Glutamatergic neuron (in vitro differentiated cells): ENCODE measurements around the gene P3H3. TPM values are rescaled to one million over a fixed set of nuclear protein-coding genes. Genes with fewer than 3 reads are reported as not detected.
"Not testable (repeated sequence)": the region's sequence is repeated elsewhere in the genome, so short reads cannot be mapped to it uniquely, and the experiment has no call there.

ENCODE experiments used
- DNase-seq: peaks from one replicate; pipeline ENCODE4 v3.0.0; 2022
- H3K27ac Mint-ChIP-seq: one replicate; pipeline ENCODE4 v1.8.0; 2020; ENCODE audit warnings: mild to moderate bottlenecking, mixed read lengths, inconsistent platforms; ENCODE audit not compliant: unreplicated experiment
- H3K27me3 Mint-ChIP-seq: one replicate; pipeline ENCODE4 v1.8.0; 2020; ENCODE audit warnings: mild to moderate bottlenecking, moderate library complexity, mixed read lengths, inconsistent platforms; ENCODE audit not compliant: unreplicated experiment
- H3K36me3 Mint-ChIP-seq: one replicate; pipeline ENCODE4 v1.8.0; 2020; ENCODE audit warnings: mild to moderate bottlenecking, mixed read lengths, inconsistent platforms; ENCODE audit not compliant: unreplicated experiment
- H3K4me1 Mint-ChIP-seq: one replicate; pipeline ENCODE4 v1.8.0; 2020; ENCODE audit warnings: mild to moderate bottlenecking, low read depth, mixed read lengths, inconsistent platforms; ENCODE audit not compliant: unreplicated experiment
- H3K4me3 Mint-ChIP-seq: one replicate; pipeline ENCODE4 v1.8.0; 2020; ENCODE audit warnings: mild to moderate bottlenecking, mixed read lengths, inconsistent platforms; ENCODE audit not compliant: unreplicated experiment
- H3K9me3 Mint-ChIP-seq: one replicate; pipeline ENCODE4 v1.8.0; 2020; ENCODE audit warnings: mild to moderate bottlenecking, moderate library complexity, mixed read lengths, inconsistent platforms; ENCODE audit not compliant: unreplicated experiment
- total RNA-seq: library from RNA; stranded (reverse); fragmentation: NEBNext Ultra II Directional; extraction: Animal tissue kit (Norgen Biotek cat#: 25700); gene quantifications from one replicate; pipeline ENCODE4 v1.2.1, GENCODE V29; 2021; ENCODE audit not compliant: unreplicated experiment
- TF ChIP-seq, protein P1 (sequence below): fragments of 200-600 bp; sonication (generic); IDR thresholded peaks from one replicate; pipeline ENCODE4 v1.5.0; 2021; ENCODE audit not compliant: partially characterized antibody, unreplicated experiment

P3H3 gene
- total RNA-seq, 1 donor from 2014 or later = 58.4 TPM

DNA sequence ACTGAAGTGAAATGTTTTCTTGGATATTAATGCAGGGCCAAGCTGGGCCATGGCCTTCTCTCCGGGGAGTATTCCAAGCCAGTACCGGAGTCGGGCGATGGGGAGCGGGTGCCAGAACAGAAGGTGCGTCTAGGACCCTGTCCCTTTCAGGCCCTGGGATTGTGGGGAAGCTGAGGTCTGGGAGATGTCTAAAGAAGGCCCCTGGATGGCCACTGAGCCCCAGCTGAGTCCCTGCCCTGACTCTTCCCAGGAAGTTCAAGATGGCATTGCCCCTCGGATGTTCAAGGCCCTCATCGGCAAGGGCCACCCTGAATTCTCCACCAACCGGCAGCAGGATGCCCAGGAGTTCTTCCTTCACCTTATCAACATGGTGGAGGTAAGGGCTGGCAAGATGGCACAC lies 31.9 kb downstream of the P3H3 start:
- DNase-seq = no peak
- TF ChIP-seq, protein P1, sequence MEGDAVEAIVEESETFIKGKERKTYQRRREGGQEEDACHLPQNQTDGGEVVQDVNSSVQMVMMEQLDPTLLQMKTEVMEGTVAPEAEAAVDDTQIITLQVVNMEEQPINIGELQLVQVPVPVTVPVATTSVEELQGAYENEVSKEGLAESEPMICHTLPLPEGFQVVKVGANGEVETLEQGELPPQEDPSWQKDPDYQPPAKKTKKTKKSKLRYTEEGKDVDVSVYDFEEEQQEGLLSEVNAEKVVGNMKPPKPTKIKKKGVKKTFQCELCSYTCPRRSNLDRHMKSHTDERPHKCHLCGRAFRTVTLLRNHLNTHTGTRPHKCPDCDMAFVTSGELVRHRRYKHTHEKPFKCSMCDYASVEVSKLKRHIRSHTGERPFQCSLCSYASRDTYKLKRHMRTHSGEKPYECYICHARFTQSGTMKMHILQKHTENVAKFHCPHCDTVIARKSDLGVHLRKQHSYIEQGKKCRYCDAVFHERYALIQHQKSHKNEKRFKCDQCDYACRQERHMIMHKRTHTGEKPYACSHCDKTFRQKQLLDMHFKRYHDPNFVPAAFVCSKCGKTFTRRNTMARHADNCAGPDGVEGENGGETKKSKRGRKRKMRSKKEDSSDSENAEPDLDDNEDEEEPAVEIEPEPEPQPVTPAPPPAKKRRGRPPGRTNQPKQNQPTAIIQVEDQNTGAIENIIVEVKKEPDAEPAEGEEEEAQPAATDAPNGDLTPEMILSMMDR = no peak
- Mint-ChIP-seq H3K27ac (no peak overlapping the region), H3K4me1 (no peaks in the 10 kb centered on the region), H3K4me3 (no peak overlapping the region), H3K27me3 (peaks cover 5% of the 10 kb centered on the region), H3K9me3 (peaks cover 8% of the 10 kb centered on the region), H3K36me3 (peaks cover 4% of the 10 kb centered on the region)

DNA sequence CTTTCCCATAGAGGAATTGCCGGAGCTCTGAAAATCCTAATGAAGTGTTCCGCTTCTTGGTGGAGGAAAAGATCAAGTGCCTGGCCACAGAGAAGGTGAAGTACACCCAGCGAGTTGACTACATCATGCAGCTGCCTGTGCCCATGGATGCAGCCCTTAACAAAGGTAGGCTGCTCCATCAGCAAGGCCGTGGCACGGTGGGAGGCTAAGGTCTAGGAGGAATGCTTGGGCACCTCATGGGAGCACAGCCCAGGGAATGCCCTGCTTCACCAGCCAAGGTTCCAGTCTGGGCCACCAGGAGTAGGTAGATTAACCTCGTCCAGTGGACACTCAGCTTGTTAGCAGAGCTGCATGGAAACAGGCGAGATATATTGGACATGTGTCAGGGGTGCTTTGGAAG lies 32.7 kb downstream of the P3H3 start:
- TF ChIP-seq, protein P1 = no peak
- Mint-ChIP-seq H3K27ac (no peak overlapping the region), H3K4me3 (peak overlapping the region; percentile 26), H3K27me3 (peaks cover 5% of the 10 kb centered on the region), H3K4me1 (no peaks in the 10 kb centered on the region), H3K9me3 (peaks cover 11% of the 10 kb centered on the region), H3K36me3 (peaks cover 4% of the 10 kb centered on the region)
- DNase-seq = no peak

DNA sequence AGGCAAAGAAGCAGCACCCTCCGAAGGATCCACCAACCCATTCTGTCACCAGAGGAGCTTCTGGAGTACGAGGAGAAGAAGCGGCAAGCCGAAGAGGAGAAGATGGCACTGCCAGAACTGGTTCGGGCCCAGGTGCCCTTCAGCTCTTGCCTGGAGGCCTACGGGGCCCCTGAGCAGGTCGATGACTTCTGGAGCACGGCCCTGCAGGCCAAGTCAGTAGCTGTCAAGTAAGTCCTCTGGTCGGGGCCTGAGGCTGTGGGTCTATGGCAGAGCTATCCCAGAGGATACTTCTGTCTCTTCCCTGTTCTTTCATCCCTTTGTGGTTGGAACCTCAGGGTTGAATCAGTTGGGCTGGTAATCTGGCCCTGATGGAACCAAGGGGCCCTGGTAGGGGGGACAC lies 33.2 kb downstream of the P3H3 start:
- H3K4me1 Mint-ChIP-seq = peaks cover 2% of the 10 kb centered on the region
- peaks cover 5% of the 10 kb centered on the region for H3K27me3 Mint-ChIP-seq
- no peak overlapping the region for H3K27ac Mint-ChIP-seq
- H3K9me3 Mint-ChIP-seq = peaks cover 11% of the 10 kb centered on the region
- peaks cover 4% of the 10 kb centered on the region for H3K36me3 Mint-ChIP-seq
- TF ChIP-seq, protein P1 = no peak
- peak overlapping the region; percentile 26 for H3K4me3 Mint-ChIP-seq
- no peak for DNase-seq

DNA sequence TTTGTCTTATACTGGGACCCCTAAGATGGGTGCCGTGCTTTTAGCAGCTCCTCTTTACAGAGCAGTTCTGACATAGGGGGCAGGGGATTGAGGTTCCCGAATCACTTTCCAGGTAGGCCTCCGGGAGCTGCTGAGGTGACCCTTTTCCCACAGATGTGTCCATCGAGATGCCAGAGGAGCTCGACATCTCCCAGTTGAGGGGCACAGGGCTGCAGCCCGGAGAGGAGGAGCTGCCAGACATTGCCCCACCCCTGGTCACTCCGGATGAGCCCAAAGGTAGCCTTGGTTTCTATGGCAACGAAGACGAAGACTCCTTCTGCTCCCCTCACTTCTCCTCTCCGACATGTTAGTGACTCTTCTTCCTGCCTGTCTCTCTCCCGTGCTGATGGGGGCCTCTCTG lies 34.8 kb downstream of the P3H3 start:
- Mint-ChIP-seq H3K27ac (no peak overlapping the region), H3K36me3 (peaks cover 4% of the 10 kb centered on the region), H3K4me1 (peaks cover 5% of the 10 kb centered on the region), H3K9me3 (peaks cover 9% of the 10 kb centered on the region), H3K27me3 (peaks cover 9% of the 10 kb centered on the region), H3K4me3 (no peak overlapping the region)
- no peak for DNase-seq
- TF ChIP-seq, protein P1 = no peak

DNA sequence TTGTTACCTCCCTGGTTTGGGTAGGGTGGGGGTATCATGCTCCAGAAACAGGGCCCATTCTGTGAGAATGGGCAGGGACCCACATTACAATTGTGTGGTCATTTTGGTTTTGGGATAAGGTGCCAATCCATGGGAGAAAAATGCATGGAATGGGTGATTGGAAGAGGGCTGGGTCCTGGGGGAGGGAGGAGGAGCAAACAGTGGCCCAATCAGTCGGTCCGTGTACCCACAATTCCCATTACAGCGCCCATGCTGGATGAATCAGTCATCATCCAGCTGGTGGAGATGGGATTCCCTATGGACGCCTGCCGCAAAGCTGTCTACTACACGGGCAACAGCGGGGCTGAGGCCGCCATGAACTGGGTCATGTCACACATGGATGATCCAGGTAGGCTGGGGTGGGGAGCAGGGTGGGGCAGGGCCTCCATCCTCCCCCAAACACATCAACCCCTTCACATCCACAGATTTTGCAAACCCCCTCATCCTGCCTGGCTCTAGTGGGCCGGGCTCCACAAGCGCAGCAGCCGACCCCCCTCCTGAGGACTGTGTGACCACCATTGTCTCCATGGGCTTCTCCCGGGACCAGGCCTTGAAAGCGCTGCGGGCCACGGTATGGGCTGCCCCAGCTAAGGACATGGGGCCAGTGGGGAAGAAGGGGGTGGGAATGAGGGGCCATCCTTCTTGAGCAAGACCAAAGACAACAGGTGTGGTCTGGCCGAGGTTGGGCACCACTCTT lies 35.5 kb downstream of the P3H3 start:
- Mint-ChIP-seq H3K27ac (no peak overlapping the region), H3K27me3 (peaks cover 14% of the 10 kb centered on the region), H3K9me3 (peaks cover 12% of the 10 kb centered on the region), H3K36me3 (peaks cover 4% of the 10 kb centered on the region), H3K4me3 (no peak overlapping the region), H3K4me1 (peaks cover 6% of the 10 kb centered on the region)
- TF ChIP-seq, protein P1 = no peak
- DNase-seq = no peak

DNA sequence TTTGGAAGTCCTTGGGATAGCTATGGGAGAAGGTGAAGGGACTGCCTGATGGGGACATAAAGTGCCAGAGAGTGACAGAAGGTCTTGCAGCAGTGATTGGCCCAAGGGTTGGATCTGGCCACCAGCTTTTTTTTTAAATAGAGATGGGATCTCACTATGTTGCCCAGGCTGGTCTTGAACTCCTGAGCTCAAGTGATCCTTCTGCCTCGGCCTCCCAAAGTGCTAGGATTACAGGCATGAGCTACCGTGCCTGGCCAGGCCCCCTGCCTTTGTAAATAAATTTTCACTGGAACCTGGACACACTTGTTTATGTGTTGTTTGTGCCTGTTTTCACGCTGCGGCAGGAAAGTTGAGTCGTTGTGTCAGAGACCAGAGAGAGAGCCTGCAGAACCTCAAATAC lies 37.1 kb downstream of the P3H3 start:
- peak overlapping the region; percentile 64 for H3K27ac Mint-ChIP-seq
- peaks cover 14% of the 10 kb centered on the region for H3K27me3 Mint-ChIP-seq
- not testable (repeated sequence) for H3K36me3 Mint-ChIP-seq, DNase-seq
- peaks cover 16% of the 10 kb centered on the region for H3K4me1 Mint-ChIP-seq
- H3K4me3 Mint-ChIP-seq = peak overlapping the region; percentile 54
- H3K9me3 Mint-ChIP-seq = peaks cover 18% of the 10 kb centered on the region
